Measurements from ENCODE around the gene ULK1.

Gene ULK1

DNA sequence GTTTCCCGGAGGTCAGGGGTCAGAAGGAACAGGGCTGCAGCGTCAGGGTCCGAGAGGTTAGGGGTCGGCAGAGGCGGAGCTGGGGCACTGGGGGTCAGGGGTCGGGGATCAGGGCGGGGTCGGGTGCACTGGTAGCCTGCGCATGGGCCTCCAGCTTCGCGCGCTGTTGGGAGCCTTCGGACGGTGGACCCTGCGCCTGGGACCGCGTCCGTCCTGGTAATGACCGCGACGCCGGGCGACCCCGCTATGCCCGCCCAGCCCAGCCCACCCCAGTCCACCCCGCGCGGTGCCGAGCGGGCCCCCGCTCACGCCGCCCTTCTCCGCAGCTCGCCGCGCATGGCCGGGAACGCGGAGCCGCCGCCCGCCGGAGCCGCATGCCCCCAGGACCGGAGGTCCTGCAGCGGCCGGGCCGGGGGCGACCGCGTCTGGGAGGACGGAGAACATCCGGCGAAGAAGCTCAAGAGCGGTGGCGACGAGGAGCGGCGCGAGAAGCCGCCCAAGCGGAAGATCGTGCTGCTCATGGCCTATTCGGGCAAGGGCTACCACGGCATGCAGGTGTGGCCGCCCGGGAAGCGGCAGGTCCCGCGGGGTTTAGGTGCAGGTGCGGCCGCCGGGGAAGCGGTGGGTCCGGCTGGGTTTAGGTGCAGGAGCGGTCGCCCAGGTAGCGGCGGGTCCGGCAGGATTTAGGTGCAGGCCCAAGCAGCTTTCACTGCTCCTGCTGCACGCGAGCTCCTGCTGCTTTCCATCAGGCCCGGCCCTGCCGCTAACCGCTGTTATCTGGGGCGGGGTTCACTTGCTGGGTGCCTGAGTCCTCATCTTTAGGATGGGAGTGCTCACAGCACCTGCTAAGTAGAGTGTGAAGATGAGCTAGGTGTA lies 35.4 kb downstream of the ULK1 start (continued):
- TF ChIP-seq ZNF747 (tag by site-specific recombination; IDR thresholded peaks at IDR 0.05): no peak
- TF ChIP-seq, protein P1, sequence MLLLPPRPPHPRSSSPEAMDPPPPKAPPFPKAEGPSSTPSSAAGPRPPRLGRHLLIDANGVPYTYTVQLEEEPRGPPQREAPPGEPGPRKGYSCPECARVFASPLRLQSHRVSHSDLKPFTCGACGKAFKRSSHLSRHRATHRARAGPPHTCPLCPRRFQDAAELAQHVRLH (tag by site-specific recombination; IDR thresholded peaks at IDR 0.05): no peak
- TF ChIP-seq, protein P2, sequence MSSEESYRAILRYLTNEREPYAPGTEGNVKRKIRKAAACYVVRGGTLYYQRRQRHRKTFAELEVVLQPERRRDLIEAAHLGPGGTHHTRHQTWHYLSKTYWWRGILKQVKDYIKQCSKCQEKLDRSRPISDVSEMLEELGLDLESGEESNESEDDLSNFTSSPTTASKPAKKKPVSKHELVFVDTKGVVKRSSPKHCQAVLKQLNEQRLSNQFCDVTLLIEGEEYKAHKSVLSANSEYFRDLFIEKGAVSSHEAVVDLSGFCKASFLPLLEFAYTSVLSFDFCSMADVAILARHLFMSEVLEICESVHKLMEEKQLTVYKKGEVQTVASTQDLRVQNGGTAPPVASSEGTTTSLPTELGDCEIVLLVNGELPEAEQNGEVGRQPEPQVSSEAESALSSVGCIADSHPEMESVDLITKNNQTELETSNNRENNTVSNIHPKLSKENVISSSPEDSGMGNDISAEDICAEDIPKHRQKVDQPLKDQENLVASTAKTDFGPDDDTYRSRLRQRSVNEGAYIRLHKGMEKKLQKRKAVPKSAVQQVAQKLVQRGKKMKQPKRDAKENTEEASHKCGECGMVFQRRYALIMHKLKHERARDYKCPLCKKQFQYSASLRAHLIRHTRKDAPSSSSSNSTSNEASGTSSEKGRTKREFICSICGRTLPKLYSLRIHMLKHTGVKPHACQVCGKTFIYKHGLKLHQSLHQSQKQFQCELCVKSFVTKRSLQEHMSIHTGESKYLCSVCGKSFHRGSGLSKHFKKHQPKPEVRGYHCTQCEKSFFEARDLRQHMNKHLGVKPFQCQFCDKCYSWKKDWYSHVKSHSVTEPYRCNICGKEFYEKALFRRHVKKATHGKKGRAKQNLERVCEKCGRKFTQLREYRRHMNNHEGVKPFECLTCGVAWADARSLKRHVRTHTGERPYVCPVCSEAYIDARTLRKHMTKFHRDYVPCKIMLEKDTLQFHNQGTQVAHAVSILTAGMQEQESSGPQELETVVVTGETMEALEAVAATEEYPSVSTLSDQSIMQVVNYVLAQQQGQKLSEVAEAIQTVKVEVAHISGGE (tag by site-specific recombination; conservative IDR thresholded peaks at IDR 0.05; ENCODE audit: low read depth): no peak
- no peak for TF ChIP-seq TRIM28 (IDR thresholded peaks at IDR 0.05; ENCODE audit: borderline replicate concordance, low read length)
- TF ChIP-seq, protein P3, sequence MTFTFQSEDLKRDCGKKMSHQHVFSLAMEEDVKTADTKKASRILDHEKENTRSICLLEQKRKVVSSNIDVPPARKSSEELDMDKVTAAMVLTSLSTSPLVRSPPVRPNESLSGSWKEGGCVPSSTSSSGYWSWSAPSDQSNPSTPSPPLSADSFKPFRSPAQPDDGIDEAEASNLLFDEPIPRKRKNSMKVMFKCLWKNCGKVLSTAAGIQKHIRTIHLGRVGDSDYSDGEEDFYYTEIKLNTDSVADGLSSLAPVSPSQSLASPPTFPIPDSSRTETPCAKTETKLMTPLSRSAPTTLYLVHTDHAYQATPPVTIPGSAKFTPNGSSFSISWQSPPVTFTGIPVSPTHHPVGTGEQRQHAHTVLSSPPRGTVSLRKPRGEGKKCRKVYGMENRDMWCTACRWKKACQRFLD (tag by site-specific recombination; IDR thresholded peaks at IDR 0.05): no peak
- peak; percentile 20; the same call in 1 of the 2 replicates for TF ChIP-seq ZIC2 (tag by site-specific recombination; IDR thresholded peaks at IDR 0.05)
- TF ChIP-seq, protein P4, sequence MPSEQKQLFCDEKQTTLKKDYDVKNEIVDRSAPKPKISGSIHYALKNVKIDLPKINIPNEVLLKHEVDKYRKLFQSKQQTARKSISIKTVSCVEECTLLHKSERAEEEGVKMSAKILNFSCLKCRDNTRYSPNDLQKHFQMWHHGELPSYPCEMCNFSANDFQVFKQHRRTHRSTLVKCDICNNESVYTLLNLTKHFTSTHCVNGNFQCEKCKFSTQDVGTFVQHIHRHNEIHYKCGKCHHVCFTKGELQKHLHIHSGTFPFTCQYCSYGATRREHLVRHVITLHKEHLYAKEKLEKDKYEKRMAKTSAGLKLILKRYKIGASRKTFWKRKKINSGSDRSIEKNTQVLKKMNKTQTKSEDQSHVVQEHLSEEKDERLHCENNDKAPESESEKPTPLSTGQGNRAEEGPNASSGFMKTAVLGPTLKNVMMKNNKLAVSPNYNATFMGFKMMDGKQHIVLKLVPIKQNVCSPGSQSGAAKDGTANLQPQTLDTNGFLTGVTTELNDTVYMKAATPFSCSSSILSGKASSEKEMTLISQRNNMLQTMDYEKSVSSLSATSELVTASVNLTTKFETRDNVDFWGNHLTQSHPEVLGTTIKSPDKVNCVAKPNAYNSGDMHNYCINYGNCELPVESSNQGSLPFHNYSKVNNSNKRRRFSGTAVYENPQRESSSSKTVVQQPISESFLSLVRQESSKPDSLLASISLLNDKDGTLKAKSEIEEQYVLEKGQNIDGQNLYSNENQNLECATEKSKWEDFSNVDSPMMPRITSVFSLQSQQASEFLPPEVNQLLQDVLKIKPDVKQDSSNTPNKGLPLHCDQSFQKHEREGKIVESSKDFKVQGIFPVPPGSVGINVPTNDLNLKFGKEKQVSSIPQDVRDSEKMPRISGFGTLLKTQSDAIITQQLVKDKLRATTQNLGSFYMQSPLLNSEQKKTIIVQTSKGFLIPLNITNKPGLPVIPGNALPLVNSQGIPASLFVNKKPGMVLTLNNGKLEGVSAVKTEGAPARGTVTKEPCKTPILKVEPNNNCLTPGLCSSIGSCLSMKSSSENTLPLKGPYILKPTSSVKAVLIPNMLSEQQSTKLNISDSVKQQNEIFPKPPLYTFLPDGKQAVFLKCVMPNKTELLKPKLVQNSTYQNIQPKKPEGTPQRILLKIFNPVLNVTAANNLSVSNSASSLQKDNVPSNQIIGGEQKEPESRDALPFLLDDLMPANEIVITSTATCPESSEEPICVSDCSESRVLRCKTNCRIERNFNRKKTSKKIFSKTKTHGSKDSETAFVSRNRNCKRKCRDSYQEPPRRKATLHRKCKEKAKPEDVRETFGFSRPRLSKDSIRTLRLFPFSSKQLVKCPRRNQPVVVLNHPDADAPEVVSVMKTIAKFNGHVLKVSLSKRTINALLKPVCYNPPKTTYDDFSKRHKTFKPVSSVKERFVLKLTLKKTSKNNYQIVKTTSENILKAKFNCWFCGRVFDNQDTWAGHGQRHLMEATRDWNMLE (tag by site-specific recombination; conservative IDR thresholded peaks at IDR 0.05; ENCODE audit: low read depth): no peak
- TF ChIP-seq ZNF391 (tag by site-specific recombination; IDR thresholded peaks at IDR 0.05; ENCODE audit: borderline replicate concordance, low read depth): no peak
- no peak for TF ChIP-seq IKZF3 (tag by site-specific recombination; IDR thresholded peaks at IDR 0.05)
- no peak for TF ChIP-seq ZNF830 (tag by site-specific recombination; IDR thresholded peaks at IDR 0.05; ENCODE audit: low read depth)
- no peak for TF ChIP-seq ZNF561 (tag by site-specific recombination; IDR thresholded peaks at IDR 0.05; ENCODE audit: borderline replicate concordance)
- no peak for TF ChIP-seq ZNF37A (tag by site-specific recombination; IDR thresholded peaks at IDR 0.05)
- TF ChIP-seq ZNF658 (tag by site-specific recombination; IDR thresholded peaks at IDR 0.05): no peak
- no peak for TF ChIP-seq ZNF585B (tag by site-specific recombination; IDR thresholded peaks at IDR 0.05)
- no peak for TF ChIP-seq ZNF623 (tag by site-specific recombination; IDR thresholded peaks at IDR 0.05)
- TF ChIP-seq ZNF792 (tag by site-specific recombination; IDR thresholded peaks at IDR 0.05): no peak
- TF ChIP-seq ZNF571 (tag by site-specific recombination; IDR thresholded peaks at IDR 0.05): no peak
